ENCODE measurements around the gene RNF31.

- TF ChIP-seq CTCF (conservative IDR thresholded peaks at IDR 0.05; ENCODE audit: low read length) (no peak), EZH2phosphoT487 (IDR thresholded peaks at IDR 0.05; ENCODE audit: borderline replicate concordance, low read depth, low read length) (no peak)
Observed at GRCh38 chr14:24149302-24149969, 2.1 kb downstream of the RNF31 start.

Data from OCI-LY7 (cell line).